Stimulated activated CD4-positive, alpha-beta T cell treated with anti-CD3 and anti-CD28 coated beads, Interleukin-12 subunit alpha, Interleukin-12 subunit beta, amount 100 ng/mL, for 48 hours (primary cell): ENCODE data around the gene SPECC1.
"Not testable (repeated sequence)": the region's sequence is repeated elsewhere in the genome, so short reads cannot be mapped to it uniquely, and the experiment has no call there.

Source experiments
- DNase-seq, 3 donors: peaks; one replicate each; pipeline ENCODE4 v3.0.0-alpha.2; 2020; ENCODE audit warnings: low read depth in 2 of 3, low spot score in 1 of 3

SPECC1 gene

DNA sequence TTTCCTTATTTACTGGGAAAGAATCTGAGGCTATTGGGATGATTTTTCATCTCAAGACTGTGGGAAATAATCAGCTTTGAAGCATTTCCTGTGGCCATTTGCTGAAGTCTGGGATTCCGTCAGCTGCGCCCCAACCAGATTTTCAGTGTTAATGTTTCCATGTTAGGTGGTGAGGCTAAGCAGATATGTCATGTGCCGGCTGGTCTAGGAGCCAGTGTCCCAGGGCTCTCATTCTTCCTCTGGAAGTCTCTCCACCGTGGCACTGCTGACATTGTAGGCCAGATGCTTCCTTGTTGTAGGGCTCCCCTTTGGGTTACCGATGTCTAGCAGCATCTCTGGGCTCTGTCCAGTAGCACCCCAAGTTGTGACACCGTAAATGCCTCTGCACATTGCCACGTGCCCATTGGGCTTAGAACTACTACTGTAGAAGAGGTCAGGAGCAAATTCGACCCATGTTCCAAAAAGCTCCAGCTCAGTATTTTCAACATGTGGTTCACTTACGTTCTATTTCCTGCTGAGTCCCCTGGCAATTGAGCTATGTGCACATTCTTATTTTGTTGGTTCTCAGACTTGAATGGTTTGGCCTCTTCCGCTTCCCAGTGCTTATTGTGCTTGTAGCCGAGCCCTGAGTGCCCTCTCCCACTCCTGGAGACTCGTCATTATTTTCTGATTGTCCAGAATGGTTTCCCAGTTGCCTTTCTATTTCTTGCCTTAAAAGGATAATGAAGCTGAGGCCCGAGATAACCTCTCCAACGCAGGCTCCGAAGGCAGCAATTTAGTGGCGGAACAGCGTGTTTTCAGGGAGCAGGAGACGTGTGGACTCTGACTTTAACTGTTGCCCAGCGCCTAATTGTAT, 82.2 kb downstream of the SPECC1 start:
- DNase-seq = no peak

DNA sequence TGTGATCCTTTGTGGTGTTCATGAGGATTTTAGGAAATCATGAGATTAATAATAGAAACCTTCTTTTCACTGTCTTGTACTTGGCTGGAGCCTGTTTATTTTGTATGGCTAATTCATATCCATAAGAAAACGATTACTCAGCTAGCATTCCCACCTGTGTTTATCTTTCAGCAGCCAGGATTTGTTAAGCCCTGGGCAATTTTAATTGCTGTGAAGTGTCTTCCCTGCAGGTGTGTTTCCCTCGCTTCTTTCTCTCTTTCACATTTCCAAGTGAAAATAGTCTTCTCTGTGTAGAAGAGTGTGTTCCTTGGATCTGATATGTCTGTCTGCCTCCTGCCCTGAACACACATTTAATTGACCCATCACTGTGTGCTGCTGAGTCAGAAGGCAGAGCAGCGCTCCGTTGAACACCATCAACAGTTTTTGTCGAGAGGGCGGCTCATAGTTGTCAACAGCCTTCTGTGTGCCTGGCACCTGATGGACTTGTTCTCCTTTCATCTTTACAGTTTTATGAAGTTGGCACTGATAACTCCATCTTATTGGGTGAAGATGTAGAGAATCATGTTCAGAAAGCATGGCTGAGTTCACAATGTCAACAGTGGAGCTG, 83.2 kb downstream of the SPECC1 start:
- DNase-seq = no peak

DNA sequence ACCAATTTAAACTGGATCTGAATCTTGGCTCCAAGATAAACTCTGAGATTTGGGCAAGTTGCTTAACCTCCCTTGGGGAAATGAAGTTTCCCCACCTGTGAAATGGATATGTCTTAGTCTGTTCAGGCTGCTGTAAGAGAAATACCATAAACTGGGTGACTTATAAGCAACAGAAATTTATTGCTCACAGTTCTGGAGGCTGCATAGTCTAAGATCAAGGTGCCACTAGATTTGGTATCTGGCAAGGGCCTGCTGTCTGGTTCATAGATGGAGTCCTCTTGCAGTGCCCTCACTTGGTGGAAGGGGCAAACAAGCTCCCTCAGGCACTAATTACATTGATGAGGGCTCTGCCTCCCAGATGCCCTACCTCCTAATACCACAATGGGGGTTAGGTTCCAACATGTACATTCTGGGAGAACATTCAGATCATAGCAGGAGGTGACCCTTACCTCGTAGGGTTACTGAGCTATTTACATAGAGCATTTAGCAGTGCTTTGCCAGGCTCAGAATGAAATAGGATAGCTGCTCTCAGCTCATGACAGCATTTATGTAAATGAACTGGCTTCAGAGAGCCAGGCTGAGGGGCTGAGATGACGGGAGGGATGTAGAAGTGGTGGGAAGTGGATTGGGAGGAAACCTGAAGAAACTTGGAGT, 83.9 kb downstream of the SPECC1 start:
- DNase-seq = no peak

DNA sequence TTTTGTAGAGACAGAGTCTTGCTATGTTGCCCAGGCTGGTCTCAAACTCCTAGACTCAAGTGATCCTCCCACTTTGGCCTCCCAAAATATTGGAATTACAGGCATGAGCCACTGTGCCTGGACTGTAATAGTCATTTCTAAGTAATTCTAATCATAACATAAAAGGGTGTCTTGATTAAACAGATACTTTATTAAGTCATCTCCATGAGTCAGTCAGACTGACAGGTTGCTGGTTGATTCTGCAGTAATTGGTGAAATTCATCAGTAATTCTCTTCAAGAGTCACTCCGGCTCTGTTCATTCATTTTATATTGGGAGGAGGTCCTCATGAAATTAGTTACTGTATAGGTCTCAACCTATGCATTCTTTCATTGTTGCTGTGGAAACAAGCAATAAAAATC, 85.6 kb downstream of the SPECC1 start:
- DNase-seq = no peak

DNA sequence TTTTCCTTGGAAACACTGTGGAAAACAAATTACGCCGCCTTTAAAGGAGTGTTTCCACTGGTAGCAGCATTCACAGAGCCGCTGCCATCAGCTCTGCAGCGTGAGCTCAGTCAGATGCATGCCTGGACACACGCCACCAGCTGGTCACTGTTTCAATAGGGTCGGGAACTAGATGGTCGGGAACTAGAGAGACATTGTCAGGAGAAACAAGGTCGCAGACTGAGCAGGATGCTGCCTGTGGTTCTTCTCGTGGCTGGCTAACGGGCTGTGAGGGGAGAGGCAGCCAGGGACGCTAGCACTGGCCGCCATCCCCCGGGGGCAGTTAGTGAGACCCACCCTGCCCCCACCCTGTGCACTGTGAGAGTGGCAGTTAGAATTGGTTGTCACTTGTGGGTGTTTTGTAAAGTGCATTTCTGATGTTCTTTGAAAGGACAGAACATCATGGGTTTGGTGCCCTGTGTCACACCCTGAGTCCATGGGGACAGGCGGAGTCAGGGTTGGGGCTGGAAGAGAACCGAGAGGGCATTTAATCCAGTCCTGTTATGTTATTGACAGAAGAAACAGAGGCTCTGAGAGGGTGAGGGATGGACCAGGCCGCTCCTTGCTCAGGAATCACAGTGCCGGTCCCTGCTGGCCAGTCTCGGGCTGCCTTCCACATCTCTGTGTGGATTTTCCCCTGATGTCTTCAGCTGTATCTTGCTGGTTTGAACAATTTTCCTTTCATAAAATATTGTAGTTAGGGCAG, 86.3 kb downstream of the SPECC1 start:
- DNase-seq = no peak

DNA sequence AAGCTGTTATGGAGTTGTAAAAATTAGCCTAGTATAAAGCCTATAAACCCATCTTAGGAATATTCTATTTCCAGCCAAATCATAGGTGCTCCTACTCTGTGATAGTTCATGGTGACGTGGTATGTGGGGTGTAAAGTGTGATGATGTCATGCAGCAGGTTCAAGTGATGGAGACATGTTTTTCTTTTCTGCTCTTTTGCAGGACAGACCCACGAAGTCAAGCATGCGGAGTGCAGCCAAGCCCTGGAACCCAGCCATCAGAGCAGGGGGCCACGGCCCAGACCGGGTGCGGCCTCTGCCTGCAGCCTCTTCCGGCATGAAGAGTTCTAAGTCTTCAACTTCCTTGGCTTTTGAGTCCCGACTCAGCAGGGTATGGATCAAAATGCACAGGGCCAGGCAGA, 87.3 kb downstream of the SPECC1 start:
- DNase-seq = no peak

DNA sequence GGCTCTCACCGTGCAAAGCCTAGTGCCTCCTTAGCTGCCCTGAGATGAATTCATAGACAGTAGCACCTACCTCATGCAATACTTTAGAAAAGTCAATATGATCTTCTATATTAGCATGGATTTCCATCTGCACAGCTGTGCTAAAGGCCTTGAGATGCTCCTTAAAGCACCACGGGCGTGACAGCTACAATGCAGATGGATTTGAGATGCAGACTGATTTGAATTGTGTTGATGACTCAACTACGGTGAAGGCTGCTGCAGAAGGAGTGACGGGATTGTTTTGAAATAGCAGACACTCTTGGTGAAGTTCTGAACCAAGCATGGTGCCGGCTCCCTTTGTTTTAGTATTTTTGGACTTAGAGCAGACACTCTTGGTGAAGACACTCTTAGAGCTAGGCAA, 88.2 kb downstream of the SPECC1 start:
- DNase-seq = no peak

DNA sequence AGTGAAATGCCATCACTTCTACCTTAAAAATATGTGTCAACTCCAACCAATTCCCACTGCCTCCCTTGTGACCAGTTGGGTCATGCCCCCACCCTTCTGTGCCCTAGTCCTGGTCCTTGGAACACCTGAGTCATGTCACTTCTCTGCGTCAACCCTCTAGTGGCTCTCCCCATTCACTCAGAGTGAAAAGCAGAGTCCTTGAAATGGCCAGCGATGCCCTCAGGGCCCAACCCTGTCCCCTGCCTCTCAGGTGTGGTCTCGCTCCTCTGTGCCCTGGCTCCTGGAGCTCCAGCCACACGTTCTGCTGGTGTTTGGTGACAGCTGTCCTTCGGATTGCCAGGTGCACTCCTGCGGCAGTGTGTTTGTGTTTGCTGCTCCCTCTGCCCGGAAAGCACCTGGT, 89.2 kb downstream of the SPECC1 start:
- no peak for DNase-seq

DNA sequence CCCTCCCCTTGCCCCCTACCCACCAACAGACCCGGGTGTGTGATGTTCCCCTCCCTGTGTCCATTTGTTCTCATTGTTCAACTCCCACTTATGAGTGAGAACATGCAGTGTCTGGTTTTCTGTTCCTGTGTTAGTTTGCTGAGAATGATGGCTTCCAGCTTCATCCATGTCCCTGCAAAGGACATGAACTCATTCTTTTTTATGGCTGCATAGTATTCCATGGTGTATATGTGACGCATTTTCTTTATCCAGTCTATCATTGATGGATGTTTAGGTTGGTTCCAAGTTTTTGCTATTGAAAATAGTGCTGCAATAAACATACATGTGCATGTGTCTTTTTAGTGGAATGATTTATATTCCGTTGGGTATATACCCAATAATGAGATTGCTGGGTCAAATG, 91.6 kb downstream of the SPECC1 start:
- DNase-seq = not testable (repeated sequence)

DNA sequence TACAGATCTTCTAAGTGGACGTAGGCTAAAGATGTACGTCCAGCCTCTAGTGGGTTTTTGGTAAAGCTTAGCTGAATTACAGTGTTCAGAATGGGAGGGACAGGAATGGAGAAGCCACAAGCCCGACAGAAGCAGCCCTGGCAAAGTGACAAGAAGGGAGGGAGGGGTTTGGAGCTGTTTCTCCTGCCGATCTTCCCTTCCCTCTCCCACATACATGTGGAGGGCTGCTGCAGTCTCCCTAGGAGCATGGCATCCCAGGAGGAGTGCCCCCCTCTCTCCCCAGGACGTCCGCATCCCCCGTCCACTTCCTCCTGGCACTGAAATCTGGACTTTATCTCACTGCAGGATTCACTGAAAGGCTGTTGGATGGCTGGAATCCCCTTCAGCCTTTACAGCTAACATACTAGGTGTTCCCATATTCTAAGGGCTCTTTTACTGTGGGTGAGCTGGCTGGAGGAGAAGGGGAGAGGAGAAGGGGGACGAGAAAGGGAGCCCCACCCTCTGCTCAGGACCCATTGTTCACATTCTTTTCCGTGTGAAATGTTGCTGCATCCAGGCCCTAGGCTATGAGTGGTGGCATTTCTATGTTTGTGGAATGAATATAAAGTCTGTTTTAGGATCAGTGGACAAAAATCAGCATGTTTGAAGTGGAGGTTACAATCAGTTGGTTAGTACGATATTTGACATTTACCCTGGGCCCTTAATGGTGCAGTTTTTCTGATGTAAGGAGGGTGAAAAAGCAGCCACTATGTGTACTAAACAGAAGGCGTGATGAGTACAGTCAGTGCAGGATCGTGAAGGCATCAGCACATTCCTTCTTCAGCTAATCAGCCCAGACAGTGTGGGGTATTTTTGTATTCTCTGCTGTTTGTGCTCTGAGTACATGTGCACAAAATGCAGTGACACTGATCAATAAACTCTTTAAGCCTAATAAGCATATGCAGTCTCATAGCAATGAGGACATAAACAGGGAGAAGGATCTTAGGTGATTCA, 94.6 kb downstream of the SPECC1 start:
- DNase-seq = no peak

DNA sequence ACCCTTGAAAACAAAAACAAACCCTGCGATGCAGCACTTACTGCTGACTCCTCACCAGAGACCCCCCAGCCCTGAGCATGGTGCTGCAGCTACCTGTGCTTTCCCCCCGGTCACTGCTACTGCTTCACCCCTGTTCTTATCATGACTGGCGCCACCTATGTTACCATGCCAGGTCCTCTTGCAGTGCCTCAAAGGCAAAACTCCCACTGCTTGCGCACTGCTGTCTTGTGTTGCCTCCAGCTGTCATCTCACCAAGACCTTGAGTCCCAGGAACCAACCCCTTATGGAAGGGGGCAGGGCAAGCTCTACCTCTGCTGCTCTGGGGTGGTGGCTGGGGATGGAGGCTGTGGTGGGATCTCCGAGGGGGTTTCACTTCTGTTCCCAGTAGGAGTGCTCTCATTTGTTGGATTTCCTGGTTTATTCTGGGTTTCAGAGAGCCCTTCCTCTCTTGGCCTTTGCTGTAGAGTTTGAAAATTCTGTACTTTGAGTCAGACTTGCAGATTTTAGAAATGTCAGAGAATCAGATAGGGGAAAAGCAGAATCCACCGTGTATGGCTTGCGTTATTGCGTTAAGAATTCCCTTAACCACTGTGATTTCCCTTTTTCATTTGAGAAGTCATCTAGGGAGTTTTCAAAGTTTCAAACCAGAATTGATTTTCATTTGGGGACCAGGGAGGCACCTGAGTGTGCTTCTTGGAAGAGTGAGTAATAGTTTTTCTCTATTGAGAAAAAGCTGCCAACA, 96.6 kb downstream of the SPECC1 start:
- no peak for DNase-seq

DNA sequence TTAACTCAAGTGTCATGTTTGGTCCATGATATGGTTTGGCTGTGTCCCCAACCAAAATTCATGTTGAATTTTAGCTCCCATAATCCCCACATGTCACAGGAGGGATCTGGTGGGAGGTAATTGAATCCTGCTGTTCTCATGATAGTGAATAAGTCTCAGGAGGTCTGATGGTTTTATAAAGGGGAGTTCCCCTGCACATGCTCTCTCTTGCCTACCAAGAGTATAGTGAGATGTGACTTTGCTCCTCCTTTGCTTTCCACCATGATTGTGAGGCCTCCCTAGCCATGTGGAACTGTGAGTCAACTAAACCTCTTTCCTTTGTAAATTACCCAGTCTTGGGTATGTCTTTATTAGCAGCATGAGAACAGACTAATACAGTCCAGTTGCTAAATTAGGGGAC, 97.3 kb downstream of the SPECC1 start:
- DNase-seq = not testable (repeated sequence)

DNA sequence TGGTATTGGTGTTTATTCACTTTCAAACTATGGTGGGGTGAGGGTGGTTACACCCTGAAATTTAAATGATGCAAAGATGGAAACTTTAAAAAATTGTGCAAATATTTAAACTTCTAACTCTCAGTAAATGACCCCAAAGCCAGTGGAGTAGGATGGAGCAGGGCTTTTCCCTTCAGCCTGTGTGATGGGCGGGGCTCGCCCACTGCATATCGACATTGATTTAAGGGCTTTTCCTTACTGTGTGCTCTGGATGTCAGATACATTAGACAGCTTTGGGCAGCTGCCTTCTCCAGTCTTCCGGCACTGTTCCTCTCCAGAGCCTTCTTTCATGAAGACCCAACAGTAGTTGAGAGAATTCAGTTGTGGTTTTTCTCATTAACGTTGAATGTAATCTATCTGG, 99.9 kb downstream of the SPECC1 start:
- DNase-seq = no peak

DNA sequence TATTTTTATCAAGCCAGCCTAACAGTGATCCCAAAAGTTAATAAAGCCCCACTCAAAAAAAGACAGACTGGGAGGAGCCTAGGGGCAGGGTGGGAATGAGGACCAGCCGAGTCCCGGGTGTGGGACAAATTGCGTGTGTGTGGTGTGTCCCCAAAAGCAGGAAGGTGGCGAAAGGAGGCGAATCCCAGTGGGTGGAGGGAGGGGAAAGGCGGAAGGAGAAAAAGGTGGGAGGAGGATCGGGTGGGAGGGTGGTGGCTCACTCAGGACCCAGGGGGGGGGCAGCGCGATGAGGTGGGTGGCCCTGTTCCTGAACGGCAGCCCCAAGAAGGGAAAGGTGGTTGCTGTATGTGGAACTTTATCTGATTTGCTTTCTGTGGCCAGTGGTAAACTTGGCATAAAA, 102.4 kb downstream of the SPECC1 start:
- DNase-seq = no peak

DNA sequence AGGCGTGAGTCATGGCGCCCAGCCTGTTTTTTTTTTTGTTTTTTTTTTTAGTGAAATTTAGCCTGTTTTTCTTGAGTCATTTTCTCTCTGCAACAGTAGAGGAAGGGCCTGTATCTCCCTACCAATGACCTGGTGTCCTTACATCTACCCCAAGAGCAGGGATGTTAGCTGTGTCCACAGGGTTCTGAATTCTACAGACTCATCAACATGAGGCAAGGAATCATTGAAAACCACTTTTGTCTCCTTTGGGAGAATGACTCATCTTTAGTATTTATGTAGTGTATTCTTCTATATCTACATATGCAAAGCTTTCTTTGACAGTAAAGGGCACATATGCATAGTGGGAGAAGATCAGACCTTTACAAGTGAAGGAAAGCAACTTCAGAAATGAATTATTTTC, 105.3 kb downstream of the SPECC1 start:
- DNase-seq = no peak

DNA sequence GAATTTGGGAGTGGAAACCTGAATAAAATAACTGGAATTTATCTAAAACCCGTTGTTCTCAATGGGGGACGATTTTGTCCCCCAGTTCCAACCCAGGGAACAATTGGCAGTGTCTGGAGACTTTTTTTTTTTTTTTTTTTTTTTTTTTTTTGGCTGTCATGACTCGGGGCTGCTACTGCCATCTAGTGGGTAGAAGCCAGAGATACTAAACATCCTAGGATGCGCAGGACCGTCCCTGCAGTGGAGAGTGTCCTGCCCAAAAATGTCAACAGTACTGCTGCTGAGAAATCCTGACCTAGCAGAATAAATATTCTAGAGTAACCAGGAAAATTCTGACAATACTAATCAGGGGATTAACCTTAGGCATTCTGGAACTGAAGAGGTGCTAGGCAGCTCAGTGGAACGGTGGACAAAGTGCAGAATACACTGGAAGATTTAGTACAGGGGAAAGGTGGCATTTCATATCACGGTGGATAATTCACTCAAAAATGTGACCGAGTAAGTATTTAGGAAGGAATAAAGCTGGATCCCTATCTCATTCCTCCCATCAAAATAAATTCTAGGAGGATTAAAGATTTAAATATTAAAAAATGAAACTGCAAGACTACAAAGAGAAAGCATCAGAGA, 107.6 kb downstream of the SPECC1 start:
- peak; percentile 6 to 63 (median 42) for DNase-seq

DNA sequence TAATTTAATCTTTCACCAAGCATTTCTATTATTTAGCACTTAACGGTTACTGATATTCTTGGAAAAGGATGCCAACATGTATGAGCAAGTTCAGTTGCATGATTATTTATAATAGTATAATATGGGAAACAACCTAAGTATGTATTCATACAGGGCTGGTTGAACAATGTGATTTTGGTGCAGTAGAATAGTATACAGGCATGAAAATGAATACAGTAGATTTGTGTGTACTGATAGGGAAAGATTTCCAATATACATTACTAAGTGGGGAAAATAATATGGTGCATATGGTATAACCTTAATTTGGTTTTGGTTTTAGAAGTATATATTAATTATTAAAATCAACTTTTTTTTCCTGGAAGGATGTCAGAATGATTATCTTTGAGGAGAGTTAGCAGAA, 109.1 kb downstream of the SPECC1 start:
- no peak for DNase-seq

DNA sequence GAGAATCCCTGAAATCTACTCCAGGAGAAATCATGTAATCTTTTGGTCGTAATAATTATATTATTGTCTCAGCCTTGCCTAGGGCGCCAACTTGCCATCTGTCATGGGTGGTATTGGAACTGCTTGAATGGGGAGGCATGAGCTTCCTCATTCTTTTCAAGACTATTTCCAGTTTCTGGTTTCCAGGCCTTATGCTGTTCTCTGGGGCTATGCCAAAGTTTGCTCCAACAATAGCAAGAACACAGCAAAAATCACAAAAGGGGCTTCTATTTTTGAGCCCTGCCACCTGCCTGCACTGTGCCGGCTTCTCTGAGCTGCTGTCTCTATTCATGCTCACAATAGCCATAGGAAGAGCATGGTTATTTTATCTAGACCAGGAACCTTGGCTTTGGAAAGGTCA, 111.7 kb downstream of the SPECC1 start:
- DNase-seq = no peak
